Measurements from ENCODE around the gene GAS5. TPM values are rescaled to one million over a fixed set of nuclear protein-coding genes. Genes with fewer than 3 reads are reported as not detected.

GAS5 gene
- polyA plus RNA-seq, 3 donors: 711 to 900 (median 717) TPM

DNA sequence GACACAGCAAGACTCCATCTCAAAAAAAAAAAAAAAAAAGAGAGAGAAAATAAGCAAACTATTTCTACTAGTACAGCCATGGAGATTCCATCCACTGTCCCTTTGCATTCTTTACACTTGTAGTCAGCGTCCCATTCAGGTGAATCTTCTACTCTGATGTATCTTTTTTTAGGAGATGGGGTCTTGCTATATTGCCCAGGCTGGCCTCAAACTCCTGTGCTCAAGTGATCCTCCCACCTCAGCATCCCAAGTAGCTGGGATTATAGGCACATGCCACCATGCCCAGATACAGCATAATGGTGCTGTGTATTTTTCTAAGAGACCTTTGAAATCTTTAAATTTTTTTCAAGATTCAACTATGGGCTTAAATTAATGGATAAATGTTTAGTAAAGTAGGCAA lies 35.0 kb downstream of the GAS5 start:
- no peak for DNase-seq (ENCODE audit: low read depth in 3 of 3, low spot score in 2 of 3)

GRCh38 chr1:173827611-173828010 lies 40.2 kb downstream of the GAS5 start:
- no peak for DNase-seq (ENCODE audit: low read depth in 3 of 3, low spot score in 2 of 3)

GRCh38 chr1:173824315-173825081 lies 43.3 kb downstream of the GAS5 start, which contains the start of the genes CENPL and DARS2:
TSS of gene CENPL (minus strand) at chr1:173824883. CDS start at chr1:173811299, 13,584 bp downstream.
TSS of gene DARS2 (plus strand) at chr1:173824673. CDS start at chr1:173825230, 557 bp downstream.
- peak; percentile 94 to 95 (median 95) for DNase-seq (ENCODE audit: low read depth in 3 of 3, low spot score in 2 of 3)

- DNase-seq (ENCODE audit: low read depth in 3 of 3, low spot score in 2 of 3): no peak
Measured at GRCh38 chr1:173823781-173824314, 43.9 kb downstream of the GAS5 start.

- no peak for DNase-seq (ENCODE audit: low read depth in 3 of 3, low spot score in 2 of 3)
Measured at GRCh38 chr1:173821680-173822079, 46.1 kb downstream of the GAS5 start.

DNA sequence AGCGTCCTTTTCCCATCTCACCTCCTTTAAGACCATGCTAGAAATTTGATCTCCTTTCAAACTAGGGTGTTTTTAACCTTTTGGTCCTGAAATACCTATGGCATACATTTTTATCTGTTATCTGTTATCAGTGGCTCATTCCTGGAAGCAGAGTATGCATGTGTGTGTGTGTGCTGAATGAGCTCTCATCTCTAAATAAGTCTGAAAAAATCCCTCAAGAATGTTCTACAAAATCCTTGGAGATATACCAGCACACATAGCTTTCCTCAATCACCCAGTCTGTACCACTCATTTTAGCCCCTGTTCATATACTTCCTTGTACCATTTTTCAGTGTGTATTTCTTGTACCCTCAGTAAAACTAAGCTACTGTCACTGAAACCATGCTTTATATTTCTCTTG lies 49.3 kb downstream of the GAS5 start:
- DNase-seq (ENCODE audit: low read depth in 3 of 3, low spot score in 2 of 3): no peak

Other genes with a start within 250 kb of the GAS5 start
- not detected for gene TEX50, start 232.7 kb downstream of the GAS5 start, polyA plus RNA-seq (ENCODE audit: insufficient read length in 3 of 3)
- 1 to 10 TPM; 6.2 to 7.6 (median 7.0) TPM for gene ANKRD45, start 198.1 kb downstream of the GAS5 start, polyA plus RNA-seq (ENCODE audit: insufficient read length in 3 of 3)
- 10 to 100 TPM; 21.1 to 24.3 (median 23.6) TPM for gene KLHL20, start 153.0 kb downstream of the GAS5 start, polyA plus RNA-seq (ENCODE audit: insufficient read length in 3 of 3)
- 10 to 100 TPM; 26.6 to 29.1 (median 28.3) TPM for gene DARS2, start 43.3 kb downstream of the GAS5 start, polyA plus RNA-seq (ENCODE audit: insufficient read length in 3 of 3)
- 10 to 100 TPM; 11.1 to 13.2 (median 11.8) TPM for gene CENPL, start 43.1 kb downstream of the GAS5 start, polyA plus RNA-seq (ENCODE audit: insufficient read length in 3 of 3)
- gene ZBTB37, start 391 bp upstream of the GAS5 start, polyA plus RNA-seq (ENCODE audit: insufficient read length in 3 of 3): 1 to 10 TPM; 7.0 to 8.2 (median 7.9) TPM
- gene SERPINC1, start 49.3 kb upstream of the GAS5 start, polyA plus RNA-seq (ENCODE audit: insufficient read length in 3 of 3): under 1 TPM; 0.35 to 0.80 (median 0.52) TPM
- 10 to 100 TPM; 11.9 to 13.3 (median 13.1) TPM for gene RC3H1, start 154.4 kb upstream of the GAS5 start, polyA plus RNA-seq (ENCODE audit: insufficient read length in 3 of 3)

All from right renal cortex interstitium (tissue), 3 donors.